ENCODE results near the gene CDK5. TPM values are rescaled to one million over a fixed set of nuclear protein-coding genes. Genes with fewer than 3 reads are reported as not detected.
A peak's percentile ranks its signal among the peaks of the same experiment; 100 is the strongest.

The CDK5 gene
- total and polyA plus RNA-seq, 10 of the 15 experiments (the other 5 are each of a cell fraction or from before 2014, with no cell fraction given): 1.5 to 33.4 (median 21.6) TPM

DNA sequence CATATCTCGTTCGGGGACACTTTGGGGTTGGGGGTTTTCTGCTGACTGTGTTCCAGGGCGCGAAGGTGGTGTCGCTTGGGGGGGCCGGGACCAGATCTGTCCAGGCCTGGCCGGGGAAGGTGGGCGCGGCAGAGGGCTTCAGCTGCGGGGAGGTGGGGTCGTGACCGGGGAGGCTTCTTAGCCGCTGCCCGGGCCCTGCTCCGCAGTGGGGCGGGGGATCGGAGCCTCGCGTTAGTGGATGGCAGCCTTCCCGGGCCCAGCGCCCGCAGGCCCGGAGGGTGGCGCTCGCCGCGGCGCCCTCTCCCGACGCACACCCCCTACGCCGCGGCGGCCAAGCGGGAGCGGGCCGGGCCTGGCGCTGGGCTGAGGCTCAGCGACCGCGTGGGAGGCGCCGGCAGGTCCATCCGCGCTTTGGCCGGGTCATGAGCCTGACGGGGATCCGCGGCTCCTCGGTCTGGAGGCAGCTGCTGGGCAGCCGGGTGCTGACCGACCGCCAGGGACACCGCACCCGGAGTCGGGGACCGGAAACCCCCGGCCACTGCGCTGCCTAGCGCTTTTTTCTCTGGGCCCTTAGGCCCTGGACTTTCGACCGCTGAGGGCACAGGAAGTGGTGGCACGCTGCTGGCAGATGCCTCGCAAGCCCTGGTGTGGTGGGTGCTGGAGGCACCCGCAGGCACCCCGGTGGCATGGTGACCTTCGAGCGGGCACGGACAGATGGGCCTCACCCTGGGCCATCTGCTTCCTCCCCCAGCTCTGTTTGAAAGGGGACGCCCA, 29.7 kb upstream of the CDK5 start (continued):
- TF ChIP-seq SIX5 (IDR thresholded peaks at IDR 0.05; ENCODE audit: low read depth, low read length, severe bottlenecking): no peak
- TF ChIP-seq CBFB (IDR thresholded peaks at IDR 0.05; ENCODE audit: low read depth): no peak
- TF ChIP-seq TBL1XR1 (IDR thresholded peaks at IDR 0.05; ENCODE audit: low read depth, low read length): no peak
- no peak for TF ChIP-seq FOS (IDR thresholded peaks at IDR 0.05; ENCODE audit: borderline replicate concordance, extremely low read depth, insufficient read length)
- TF ChIP-seq CEBPB (IDR thresholded peaks at IDR 0.05; ENCODE audit: borderline replicate concordance in 1 of 2, low read depth in 2 of 2, low read length in 2 of 2): no peak
- peak; percentile 33; the same call in 1 of the 2 replicates for TF ChIP-seq ZNF24 (IDR thresholded peaks at IDR 0.05)
- no peak for TF ChIP-seq RCOR1 (conservative IDR thresholded peaks at IDR 0.05; ENCODE audit: low read depth, low read length)
- peak; percentile 75; the same call in 1 of the 2 replicates for TF ChIP-seq NKRF (conservative IDR thresholded peaks at IDR 0.05)
- TF ChIP-seq IKZF2 (IDR thresholded peaks at IDR 0.05): peak in 1 of 2 experiments; percentile 27; a peak in 1 of 4 replicates
- TF ChIP-seq POLR2AphosphoS5 (IDR thresholded peaks at IDR 0.05; ENCODE audit: low read length): no peak
- no peak for TF ChIP-seq TCF7 (IDR thresholded peaks at IDR 0.05; ENCODE audit: borderline replicate concordance)
- TF ChIP-seq, protein P1, sequence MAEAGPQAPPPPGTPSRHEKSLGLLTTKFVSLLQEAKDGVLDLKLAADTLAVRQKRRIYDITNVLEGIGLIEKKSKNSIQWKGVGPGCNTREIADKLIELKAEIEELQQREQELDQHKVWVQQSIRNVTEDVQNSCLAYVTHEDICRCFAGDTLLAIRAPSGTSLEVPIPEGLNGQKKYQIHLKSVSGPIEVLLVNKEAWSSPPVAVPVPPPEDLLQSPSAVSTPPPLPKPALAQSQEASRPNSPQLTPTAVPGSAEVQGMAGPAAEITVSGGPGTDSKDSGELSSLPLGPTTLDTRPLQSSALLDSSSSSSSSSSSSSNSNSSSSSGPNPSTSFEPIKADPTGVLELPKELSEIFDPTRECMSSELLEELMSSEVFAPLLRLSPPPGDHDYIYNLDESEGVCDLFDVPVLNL (IDR thresholded peaks at IDR 0.05; ENCODE audit: low read depth, low read length): no peak
- TF ChIP-seq, protein P2, sequence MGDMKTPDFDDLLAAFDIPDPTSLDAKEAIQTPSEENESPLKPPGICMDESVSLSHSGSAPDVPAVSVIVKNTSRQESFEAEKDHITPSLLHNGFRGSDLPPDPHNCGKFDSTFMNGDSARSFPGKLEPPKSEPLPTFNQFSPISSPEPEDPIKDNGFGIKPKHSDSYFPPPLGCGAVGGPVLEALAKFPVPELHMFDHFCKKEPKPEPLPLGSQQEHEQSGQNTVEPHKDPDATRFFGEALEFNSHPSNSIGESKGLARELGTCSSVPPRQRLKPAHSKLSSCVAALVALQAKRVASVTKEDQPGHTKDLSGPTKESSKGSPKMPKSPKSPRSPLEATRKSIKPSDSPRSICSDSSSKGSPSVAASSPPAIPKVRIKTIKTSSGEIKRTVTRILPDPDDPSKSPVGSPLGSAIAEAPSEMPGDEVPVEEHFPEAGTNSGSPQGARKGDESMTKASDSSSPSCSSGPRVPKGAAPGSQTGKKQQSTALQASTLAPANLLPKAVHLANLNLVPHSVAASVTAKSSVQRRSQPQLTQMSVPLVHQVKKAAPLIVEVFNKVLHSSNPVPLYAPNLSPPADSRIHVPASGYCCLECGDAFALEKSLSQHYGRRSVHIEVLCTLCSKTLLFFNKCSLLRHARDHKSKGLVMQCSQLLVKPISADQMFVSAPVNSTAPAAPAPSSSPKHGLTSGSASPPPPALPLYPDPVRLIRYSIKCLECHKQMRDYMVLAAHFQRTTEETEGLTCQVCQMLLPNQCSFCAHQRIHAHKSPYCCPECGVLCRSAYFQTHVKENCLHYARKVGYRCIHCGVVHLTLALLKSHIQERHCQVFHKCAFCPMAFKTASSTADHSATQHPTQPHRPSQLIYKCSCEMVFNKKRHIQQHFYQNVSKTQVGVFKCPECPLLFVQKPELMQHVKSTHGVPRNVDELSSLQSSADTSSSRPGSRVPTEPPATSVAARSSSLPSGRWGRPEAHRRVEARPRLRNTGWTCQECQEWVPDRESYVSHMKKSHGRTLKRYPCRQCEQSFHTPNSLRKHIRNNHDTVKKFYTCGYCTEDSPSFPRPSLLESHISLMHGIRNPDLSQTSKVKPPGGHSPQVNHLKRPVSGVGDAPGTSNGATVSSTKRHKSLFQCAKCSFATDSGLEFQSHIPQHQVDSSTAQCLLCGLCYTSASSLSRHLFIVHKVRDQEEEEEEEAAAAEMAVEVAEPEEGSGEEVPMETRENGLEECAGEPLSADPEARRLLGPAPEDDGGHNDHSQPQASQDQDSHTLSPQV (IDR thresholded peaks at IDR 0.05): no peak
- no peak for TF ChIP-seq ELK1 (IDR thresholded peaks at IDR 0.05; ENCODE audit: low read depth, low read length)
- no peak for TF ChIP-seq HDGF (IDR thresholded peaks at IDR 0.05)
- TF ChIP-seq PML (IDR thresholded peaks at IDR 0.05; ENCODE audit: low read length): no peak
- TF ChIP-seq SREBF2 (IDR thresholded peaks at IDR 0.05; ENCODE audit: low read length): no peak
- no peak for TF ChIP-seq SMAD5 (IDR thresholded peaks at IDR 0.05; ENCODE audit: low read depth)
- TF ChIP-seq, protein P3, sequence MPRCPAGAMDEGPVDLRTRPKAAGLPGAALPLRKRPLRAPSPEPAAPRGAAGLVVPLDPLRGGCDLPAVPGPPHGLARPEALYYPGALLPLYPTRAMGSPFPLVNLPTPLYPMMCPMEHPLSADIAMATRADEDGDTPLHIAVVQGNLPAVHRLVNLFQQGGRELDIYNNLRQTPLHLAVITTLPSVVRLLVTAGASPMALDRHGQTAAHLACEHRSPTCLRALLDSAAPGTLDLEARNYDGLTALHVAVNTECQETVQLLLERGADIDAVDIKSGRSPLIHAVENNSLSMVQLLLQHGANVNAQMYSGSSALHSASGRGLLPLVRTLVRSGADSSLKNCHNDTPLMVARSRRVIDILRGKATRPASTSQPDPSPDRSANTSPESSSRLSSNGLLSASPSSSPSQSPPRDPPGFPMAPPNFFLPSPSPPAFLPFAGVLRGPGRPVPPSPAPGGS (IDR thresholded peaks at IDR 0.05; ENCODE audit: borderline replicate concordance, insufficient read depth, low read depth, low read length, poor library complexity, severe bottlenecking): no peak
- no peak; the same call in 1 of the 2 replicates for TF ChIP-seq MTA2 (IDR thresholded peaks at IDR 0.05; ENCODE audit: low read depth)
- peak; percentile 79 for TF ChIP-seq SMARCA5 (IDR thresholded peaks at IDR 0.05)
